ENCODE measurements around the gene PCDHGA8. TPM values are rescaled to one million over a fixed set of nuclear protein-coding genes. Genes with fewer than 3 reads are reported as not detected.

Gene PCDHGA8
- total RNA-seq, 1 experiment from 2014 or later, result 0.18 TPM

GRCh38 chr5:141355641-141356040, 36.8 kb upstream of the PCDHGA8 start:
- TF ChIP-seq CTCF (IDR thresholded peaks at IDR 0.05) (no peak), TCF7L2 (IDR thresholded peaks at IDR 0.05; ENCODE audit: low read depth, low read length) (no peak), REST (IDR thresholded peaks at IDR 0.05; ENCODE audit: insufficient read depth in 1 of 2, low read depth in 2 of 2, low read length in 1 of 2) (no peak), SIN3A (IDR thresholded peaks at IDR 0.05; ENCODE audit: borderline replicate concordance, insufficient read depth, low read depth, low read length) (no peak), POLR2AphosphoS5 (IDR thresholded peaks at IDR 0.05; ENCODE audit: low read depth, low read length) (no peak)
- H3K27ac ChIP-seq (ENCODE audit: low read length), result no peak overlapping the region
- H3K36me3 ChIP-seq (ENCODE audit: control insufficient read depth, insufficient read depth, low read length), result no peaks in the 10 kb centered on the region
- ATAC-seq, result no peak
- POLR2A ChIA-PET, result no interaction called here
- in situ Hi-C loops (cut with HindIII; ENCODE audit: low pct_unique_long_range_greater_than_20kb, low sequenced_read_pairs) (no loop called here), intact Hi-C loops (cut with micrococcal nuclease; ENCODE audit: unreplicated experiment) (loop anchor here (10.0 kb wide), 1 partner anchor 169 kb away; no protein-coding TSS in a partner anchor)
- no peak overlapping the region for H3K4me3 ChIP-seq (ENCODE audit: low read depth in 2 of 2, low read length in 2 of 2)
- no TSS peak for BruUV-seq (replicated peaks)
- H3K9me3 ChIP-seq (ENCODE audit: control insufficient read depth, insufficient read depth, low read depth, low read length), result no peaks in the 10 kb centered on the region
- CTCF ChIA-PET, result interaction anchor here (0.8 kb wide), 1 partner anchor 202 kb away, joined by 3 read pairs; no protein-coding TSS in a partner anchor
- no peak for DNase-seq (ENCODE audit: low read depth, low spot score)
- no peaks in the 10 kb centered on the region; the same call in 1 of the 2 replicates for H3K27me3 ChIP-seq (ENCODE audit: control insufficient read depth, insufficient read depth, low read length)
- no peaks in the 10 kb centered on the region for H3K4me1 ChIP-seq (ENCODE audit: control insufficient read depth, insufficient read depth, low read length)

- CTCF ChIA-PET, result interaction anchor here (0.8 kb wide), 1 partner anchor 202 kb away, joined by 3 read pairs; no protein-coding TSS in a partner anchor
- DNase-seq (ENCODE audit: low read depth, low spot score) (no peak), ATAC-seq (no peak)
- Histone ChIP-seq H3K27me3 (ENCODE audit: control insufficient read depth, insufficient read depth, low read length) (no peaks in the 10 kb centered on the region), H3K4me1 (ENCODE audit: control insufficient read depth, insufficient read depth, low read length) (no peaks in the 10 kb centered on the region), H3K36me3 (ENCODE audit: control insufficient read depth, insufficient read depth, low read length) (no peaks in the 10 kb centered on the region), H3K9me3 (ENCODE audit: control insufficient read depth, insufficient read depth, low read depth, low read length) (no peaks in the 10 kb centered on the region), H3K4me3 (ENCODE audit: low read depth in 2 of 2, low read length in 2 of 2) (no peak overlapping the region), H3K27ac (ENCODE audit: low read length) (no peak overlapping the region)
- in situ Hi-C loops (cut with HindIII; ENCODE audit: low pct_unique_long_range_greater_than_20kb, low sequenced_read_pairs) (no loop called here), intact Hi-C loops (cut with micrococcal nuclease; ENCODE audit: unreplicated experiment) (loop anchor here (10.0 kb wide), 1 partner anchor 169 kb away; no protein-coding TSS in a partner anchor)
- no TSS peak for BruUV-seq (replicated peaks)
- no peak for TF ChIP-seq TCF7L2 (IDR thresholded peaks at IDR 0.05; ENCODE audit: low read depth, low read length)
- POLR2A ChIA-PET, result no interaction called here
Observed at GRCh38 chr5:141356133-141356532, 36.3 kb upstream of the PCDHGA8 start.

- DNase-seq (ENCODE audit: low read depth, low spot score), result no peak
- Histone ChIP-seq H3K27ac (ENCODE audit: low read length) (no peak overlapping the region), H3K9me3 (ENCODE audit: control insufficient read depth, insufficient read depth, low read depth, low read length) (no peaks in the 10 kb centered on the region), H3K4me1 (ENCODE audit: control insufficient read depth, insufficient read depth, low read length) (no peaks in the 10 kb centered on the region), H3K27me3 (ENCODE audit: control insufficient read depth, insufficient read depth, low read length) (no peaks in the 10 kb centered on the region), H3K36me3 (ENCODE audit: control insufficient read depth, insufficient read depth, low read length) (no peaks in the 10 kb centered on the region), H3K4me3 (ENCODE audit: low read depth in 2 of 2, low read length in 2 of 2) (no peak overlapping the region)
- in situ Hi-C loops (cut with HindIII; ENCODE audit: low pct_unique_long_range_greater_than_20kb, low sequenced_read_pairs) (no loop called here), intact Hi-C loops (cut with micrococcal nuclease; ENCODE audit: unreplicated experiment) (loop anchor here (10.0 kb wide), 1 partner anchor 168 kb away; no protein-coding TSS in a partner anchor)
- no TSS peak for BruUV-seq (replicated peaks)
- POLR2A ChIA-PET, result no interaction called here
- CTCF ChIA-PET, result no interaction called here
- no peak for ATAC-seq
- TF ChIP-seq SIN3A (IDR thresholded peaks at IDR 0.05; ENCODE audit: borderline replicate concordance, insufficient read depth, low read depth, low read length), result no peak
- no peak for TF ChIP-seq POLR2AphosphoS5 (IDR thresholded peaks at IDR 0.05; ENCODE audit: low read depth, low read length)
- no peak for TF ChIP-seq CTCF (IDR thresholded peaks at IDR 0.05)
- no peak for TF ChIP-seq TCF7L2 (IDR thresholded peaks at IDR 0.05; ENCODE audit: low read depth, low read length)
- peak; percentile 39 to 66; a peak in 2 of 4 replicates for TF ChIP-seq REST (IDR thresholded peaks at IDR 0.05; ENCODE audit: insufficient read depth in 1 of 2, low read depth in 2 of 2, low read length in 1 of 2)
Observed at GRCh38 chr5:141356950-141357349, 35.5 kb upstream of the PCDHGA8 start.

Measured in Panc1 (cell line).